GM12801 (cell line): ENCODE data around the gene ST6GALNAC6.

Experiments used
- CTCF ChIP-seq: IDR thresholded peaks from one replicate; pipeline ENCODE4 v1.5.1; 2011; ENCODE audit warnings: control low read depth; ENCODE audit not compliant: insufficient read length; ENCODE audit errors: extremely low read depth

ST6GALNAC6 gene

GRCh38 chr9:127866535-127866934 is 32.9 kb downstream of the ST6GALNAC6 start:
- no peak for TF ChIP-seq CTCF

- no peak for TF ChIP-seq CTCF
Measured at GRCh38 chr9:127865645-127866464, 33.5 kb downstream of the ST6GALNAC6 start.

GRCh38 chr9:127863191-127863621 is 36.2 kb downstream of the ST6GALNAC6 start:
- no peak for TF ChIP-seq CTCF

- TF ChIP-seq CTCF, result no peak
Measured at GRCh38 chr9:127862075-127863011, 37.1 kb downstream of the ST6GALNAC6 start.

- TF ChIP-seq CTCF, result no peak
Measured at GRCh38 chr9:127860779-127861178, 38.6 kb downstream of the ST6GALNAC6 start.

GRCh38 chr9:127860260-127860659 is 39.1 kb downstream of the ST6GALNAC6 start:
- TF ChIP-seq CTCF, result no peak

- no peak for TF ChIP-seq CTCF
Measured at GRCh38 chr9:127858041-127858512, 41.3 kb downstream of the ST6GALNAC6 start.
